Hepatocyte (in vitro differentiated cells): ENCODE measurements around the gene COX7A2. TPM values are rescaled to one million over a fixed set of nuclear protein-coding genes. Genes with fewer than 3 reads are reported as not detected.

ENCODE experiments used
- DNase-seq: peaks from one replicate; pipeline ENCODE4 v3.0.0-alpha.2; 2016; ENCODE audit warnings: low spot score
- H2AFZ ChIP-seq: fragments of 200-600 bp; sonication (generic); 2 replicates; pipeline ENCODE4 v1.6.0; 2016; ENCODE audit warnings: antibody characterized with exemption, mild to moderate bottlenecking
- H3K27ac ChIP-seq: fragments of 200-600 bp; sonication (generic); 2 replicates; pipeline ENCODE4 v1.5.1; 2016; ENCODE audit warnings: mild to moderate bottlenecking
- H3K27me3 ChIP-seq: fragments of 200-600 bp; sonication (generic); 2 replicates; pipeline ENCODE4 v1.6.1; 2016
- H3K36me3 ChIP-seq: fragments of 200-600 bp; sonication (generic); replicated peaks from 2 replicates; pipeline ENCODE4 v1.5.1; 2016; ENCODE audit warnings: low read depth; ENCODE audit not compliant: insufficient read depth
- H3K4me1 ChIP-seq: fragments of 200-600 bp; sonication (generic); 2 replicates; pipeline ENCODE4 v1.5.1; 2016; ENCODE audit warnings: mild to moderate bottlenecking, moderate library complexity; ENCODE audit not compliant: insufficient read depth
- H3K4me2 ChIP-seq: fragments of 200-600 bp; sonication (generic); 2 replicates; pipeline ENCODE4 v1.6.0; 2016
- H3K4me3 ChIP-seq: fragments of 200-600 bp; sonication (generic); 2 replicates; pipeline ENCODE4 v1.5.1; 2016; ENCODE audit warnings: mild to moderate bottlenecking
- H3K79me2 ChIP-seq: fragments of 200-600 bp; sonication (generic); 2 replicates; pipeline ENCODE4 v1.6.0; 2017; ENCODE audit warnings: mild to moderate bottlenecking
- H3K9me2 ChIP-seq: fragments of 200-600 bp; sonication (generic); replicated peaks from 2 replicates; pipeline ENCODE4 v1.6.0; 2017; ENCODE audit warnings: mild to moderate bottlenecking; ENCODE audit not compliant: insufficient read depth
- H3K9me3 ChIP-seq: fragments of 200-600 bp; sonication (generic); 2 replicates; pipeline ENCODE4 v1.5.1; 2016; ENCODE audit warnings: low read depth, mild to moderate bottlenecking
- H4K20me1 ChIP-seq: fragments of 200-600 bp; sonication (generic); 2 replicates; pipeline ENCODE4 v1.6.0; 2016; ENCODE audit warnings: mild to moderate bottlenecking; ENCODE audit not compliant: insufficient read depth, poor library complexity, severe bottlenecking
- EZH2 ChIP-seq: fragments of 200-600 bp; sonication (generic); IDR thresholded peaks from 2 replicates; pipeline ENCODE4 v1.6.1; 2016; ENCODE audit warnings: antibody characterized with exemption, mild to moderate bottlenecking, borderline replicate concordance
- EZH2phosphoT487 ChIP-seq: fragments of 200-600 bp; sonication (generic); IDR thresholded peaks from one replicate; pipeline ENCODE4 v1.6.1; 2018; ENCODE audit warnings: antibody characterized with exemption, mild to moderate bottlenecking, low read depth, moderate library complexity; ENCODE audit not compliant: unreplicated experiment, severe bottlenecking
- WGBS: methylation state at CpG from one replicate; pipeline ENCODE4 v1.1.6; 2016; ENCODE audit warnings: low lambda C conversion rate; ENCODE audit errors: missing lambda C conversion rate; 5-methylcytosine and 5-hydroxymethylcytosine counted together
- polyA plus RNA-seq: library from polyadenylated mRNA; unstranded; fragments of >200 nt; fragmentation: Nextera tagmentation; extraction: Ambion mirVana; gene quantifications from 2 replicates; pipeline ENCODE4 v1.2.1, GENCODE V29; 2016
- total RNA-seq: library from RNA; depleted of rRNA; stranded (reverse); fragments of >200 nt; gene quantifications from 2 replicates; pipeline ENCODE4 v1.2.3, GENCODE V29; 2014
- TF ChIP-seq, protein P1 (sequence below): fragments of 200-600 bp; sonication (generic); IDR thresholded peaks from 2 replicates; pipeline ENCODE4 v1.5.1; 2016; ENCODE audit warnings: antibody characterized with exemption, mild to moderate bottlenecking; ENCODE audit not compliant: poor library complexity

Gene COX7A2, protein sequence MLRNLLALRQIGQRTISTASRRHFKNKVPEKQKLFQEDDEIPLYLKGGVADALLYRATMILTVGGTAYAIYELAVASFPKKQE
- total RNA-seq = 167 and 465 TPM in 2 replicates
- polyA plus RNA-seq = 635 and 703 TPM in 2 replicates

- Histone ChIP-seq H3K27me3 (no peaks in the 10 kb centered on the region), H3K9me2 (no peaks in the 10 kb centered on the region), H4K20me1 (peaks cover 12% of the 10 kb centered on the region), H3K27ac (peak within 1 kb of the TSS; percentile 92), H3K4me3 (peak within 1 kb of the TSS; percentile 50), H3K79me2 (peaks cover 32% of the 10 kb centered on the region), H3K9me3 (no peaks in the 10 kb centered on the region), H2AFZ (peak within 1 kb of the TSS; percentile 65), H3K4me2 (peak within 1 kb of the TSS; percentile 84), H3K4me1 (peaks cover 17% of the 10 kb centered on the region), H3K36me3 (no peaks in the 10 kb centered on the region)
- under 1% methylated on average over 36 of the region's 36 CpGs for WGBS
- TF ChIP-seq EZH2 = no peak
- no peak for TF ChIP-seq EZH2phosphoT487
- TF ChIP-seq, protein P1, sequence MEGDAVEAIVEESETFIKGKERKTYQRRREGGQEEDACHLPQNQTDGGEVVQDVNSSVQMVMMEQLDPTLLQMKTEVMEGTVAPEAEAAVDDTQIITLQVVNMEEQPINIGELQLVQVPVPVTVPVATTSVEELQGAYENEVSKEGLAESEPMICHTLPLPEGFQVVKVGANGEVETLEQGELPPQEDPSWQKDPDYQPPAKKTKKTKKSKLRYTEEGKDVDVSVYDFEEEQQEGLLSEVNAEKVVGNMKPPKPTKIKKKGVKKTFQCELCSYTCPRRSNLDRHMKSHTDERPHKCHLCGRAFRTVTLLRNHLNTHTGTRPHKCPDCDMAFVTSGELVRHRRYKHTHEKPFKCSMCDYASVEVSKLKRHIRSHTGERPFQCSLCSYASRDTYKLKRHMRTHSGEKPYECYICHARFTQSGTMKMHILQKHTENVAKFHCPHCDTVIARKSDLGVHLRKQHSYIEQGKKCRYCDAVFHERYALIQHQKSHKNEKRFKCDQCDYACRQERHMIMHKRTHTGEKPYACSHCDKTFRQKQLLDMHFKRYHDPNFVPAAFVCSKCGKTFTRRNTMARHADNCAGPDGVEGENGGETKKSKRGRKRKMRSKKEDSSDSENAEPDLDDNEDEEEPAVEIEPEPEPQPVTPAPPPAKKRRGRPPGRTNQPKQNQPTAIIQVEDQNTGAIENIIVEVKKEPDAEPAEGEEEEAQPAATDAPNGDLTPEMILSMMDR = no peak
- peak; percentile 98 for DNase-seq
Observed at GRCh38 chr6:75243333-75244062, at the start of gene COX7A2. Gene COX7A2, minus strand, starts transcription at chr6:75243801. Its CDS starts 67 bp downstream, at chr6:75243734.

DNA sequence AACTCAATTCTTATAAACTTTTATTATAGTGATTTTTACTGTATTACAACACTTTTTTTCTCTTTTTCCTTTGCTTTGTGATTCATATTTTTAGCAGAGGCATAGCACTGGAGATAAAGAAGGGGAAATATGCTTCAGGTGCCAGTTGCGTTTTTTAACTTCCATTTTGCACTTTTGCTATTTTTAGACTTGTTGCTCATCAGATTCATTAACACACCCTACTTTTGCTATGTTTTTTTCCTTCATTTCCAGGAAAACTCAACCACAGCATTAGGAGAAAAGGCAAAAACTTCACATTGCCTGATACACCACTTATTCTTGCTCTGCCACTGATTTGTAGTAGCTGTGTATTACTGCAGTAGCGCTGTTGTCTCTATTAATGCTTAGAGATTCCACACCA lies 49.0 kb upstream of the COX7A2 start:
- Histone ChIP-seq H3K27me3 (no peaks in the 10 kb centered on the region), H3K4me3 (no peak overlapping the region), H3K4me2 (no peak overlapping the region), H3K79me2 (peaks cover 9% of the 10 kb centered on the region), H4K20me1 (no peaks in the 10 kb centered on the region), H3K9me3 (no peaks in the 10 kb centered on the region), H3K36me3 (no peaks in the 10 kb centered on the region), H3K27ac (no peak overlapping the region), H3K9me2 (no peaks in the 10 kb centered on the region), H3K4me1 (no peaks in the 10 kb centered on the region), H2AFZ (no peak overlapping the region)
- TF ChIP-seq EZH2 (no peak), EZH2phosphoT487 (no peak)
- TF ChIP-seq, protein P1 = no peak
- DNase-seq = no peak
- 96% methylated on average over 2 of the region's 2 CpGs for WGBS

- Histone ChIP-seq H3K9me3 (no peaks in the 10 kb centered on the region), H3K27me3 (no peaks in the 10 kb centered on the region), H3K79me2 (peaks cover 17% of the 10 kb centered on the region), H4K20me1 (no peaks in the 10 kb centered on the region), H3K4me2 (no peak overlapping the region), H3K4me1 (no peaks in the 10 kb centered on the region), H3K9me2 (no peaks in the 10 kb centered on the region), H3K4me3 (no peak overlapping the region), H3K36me3 (no peaks in the 10 kb centered on the region), H2AFZ (no peak overlapping the region), H3K27ac (no peak overlapping the region)
- TF ChIP-seq, protein P1 = no peak
- TF ChIP-seq EZH2phosphoT487 (no peak), EZH2 (no peak)
- WGBS = 85% methylated on average over 1 of the region's 1 CpG
- no peak for DNase-seq
Observed at GRCh38 chr6:75291744-75292143, 48.1 kb upstream of the COX7A2 start.
